Thyroid gland (tissue), 4 donors: Measurements from ENCODE around the gene CGGBP1.

Experiments used
- POLR2A ChIP-seq, 2 donors: fragments of 450-650 bp; IDR thresholded peaks; one replicate each; pipeline ENCODE4 v1.6.1; 2017; ENCODE audit warnings: antibody characterized with exemption in 2 of 2, mild to moderate bottlenecking in 2 of 2, moderate library complexity in 1 of 2
- TF ChIP-seq, protein P1 (sequence below), 6 experiments: fragments of 200-600 bp in 3 of 6; fragments of 450-650 bp in 3 of 6; sonication (generic) in 3 of 6; IDR thresholded peaks; one replicate each; pipeline ENCODE4 v1.5.1; 2016 to 2019; ENCODE audit warnings: antibody characterized with exemption in 6 of 6, mild to moderate bottlenecking in 2 of 6, inconsistent platforms in 1 of 6, moderate library complexity in 1 of 6

DNA sequence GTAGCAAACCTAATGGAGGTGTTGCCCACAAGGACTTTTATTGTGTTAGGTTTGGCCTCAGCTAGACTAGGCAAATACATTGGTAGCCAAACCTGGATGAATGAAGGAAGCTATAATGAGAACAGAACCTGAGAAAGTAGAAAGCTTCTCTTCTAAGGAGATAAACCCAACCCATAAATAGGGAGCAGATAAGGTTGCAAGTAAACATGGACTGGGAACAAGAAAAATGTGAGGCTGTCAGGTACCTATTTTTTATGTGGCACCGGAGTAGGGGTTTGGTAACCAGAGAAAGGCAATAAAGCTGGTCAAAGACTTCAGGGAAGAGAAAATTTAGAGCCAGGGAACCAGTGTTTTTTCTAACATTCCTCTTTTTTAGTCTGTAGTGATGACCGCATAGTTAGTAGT, 25.3 kb upstream of the CGGBP1 start:
- TF ChIP-seq, protein P1, sequence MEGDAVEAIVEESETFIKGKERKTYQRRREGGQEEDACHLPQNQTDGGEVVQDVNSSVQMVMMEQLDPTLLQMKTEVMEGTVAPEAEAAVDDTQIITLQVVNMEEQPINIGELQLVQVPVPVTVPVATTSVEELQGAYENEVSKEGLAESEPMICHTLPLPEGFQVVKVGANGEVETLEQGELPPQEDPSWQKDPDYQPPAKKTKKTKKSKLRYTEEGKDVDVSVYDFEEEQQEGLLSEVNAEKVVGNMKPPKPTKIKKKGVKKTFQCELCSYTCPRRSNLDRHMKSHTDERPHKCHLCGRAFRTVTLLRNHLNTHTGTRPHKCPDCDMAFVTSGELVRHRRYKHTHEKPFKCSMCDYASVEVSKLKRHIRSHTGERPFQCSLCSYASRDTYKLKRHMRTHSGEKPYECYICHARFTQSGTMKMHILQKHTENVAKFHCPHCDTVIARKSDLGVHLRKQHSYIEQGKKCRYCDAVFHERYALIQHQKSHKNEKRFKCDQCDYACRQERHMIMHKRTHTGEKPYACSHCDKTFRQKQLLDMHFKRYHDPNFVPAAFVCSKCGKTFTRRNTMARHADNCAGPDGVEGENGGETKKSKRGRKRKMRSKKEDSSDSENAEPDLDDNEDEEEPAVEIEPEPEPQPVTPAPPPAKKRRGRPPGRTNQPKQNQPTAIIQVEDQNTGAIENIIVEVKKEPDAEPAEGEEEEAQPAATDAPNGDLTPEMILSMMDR (IDR thresholded peaks at IDR 0.05) = no peak
- no peak for TF ChIP-seq POLR2A (IDR thresholded peaks at IDR 0.05)
